ENCODE results near the gene PFAS.
"Not testable (repeated sequence)": the region's sequence is repeated elsewhere in the genome, so short reads cannot be mapped to it uniquely, and the experiment has no call there.

- not testable (repeated sequence) for TF ChIP-seq POLR2AphosphoS5 (IDR thresholded peaks at IDR 0.05; ENCODE audit: low read depth); CTCF (conservative IDR thresholded peaks at IDR 0.05; ENCODE audit: low read depth in 2 of 2); REST (IDR thresholded peaks at IDR 0.05; ENCODE audit: unreplicated experiment); EZH2phosphoT487 (IDR thresholded peaks at IDR 0.05; ENCODE audit: unreplicated experiment); EZH2 (IDR thresholded peaks at IDR 0.05; ENCODE audit: low read depth, unreplicated experiment); CREB1 (CRISPR knock-in tag; IDR thresholded peaks at IDR 0.05; ENCODE audit: low read depth); ZNF114 (CRISPR knock-in tag; IDR thresholded peaks at IDR 0.05); ETS1 (IDR thresholded peaks at IDR 0.05); NANOG (IDR thresholded peaks at IDR 0.05; ENCODE audit: borderline replicate concordance); JUNB (IDR thresholded peaks at IDR 0.05; ENCODE audit: unreplicated experiment); STAT1 (IDR thresholded peaks at IDR 0.05; ENCODE audit: unreplicated experiment); ZNF331 (CRISPR knock-in tag; IDR thresholded peaks at IDR 0.05; ENCODE audit: low read depth)
Measured at GRCh38 chr17:8214000-8214399, 35.1 kb upstream of the PFAS start.

All from GM23338 (cell line).